A549 treated with AZD9567 at 1 μM for 4 hours (cell line): ENCODE results near the gene SLCO2A1. TPM values are rescaled to one million over a fixed set of nuclear protein-coding genes. Genes with fewer than 3 reads are reported as not detected.

Experiments used
- total RNA-seq: library from RNA; stranded (reverse); fragments of 200-300 nt; extraction: Qiagen RNA extraction; gene quantifications from 5 replicates; pipeline ENCODE4 v1.2.3, GENCODE V29; 2022; ENCODE audit not compliant: insufficient read depth

Gene SLCO2A1
- 0.03 to 0.17 TPM (median 0.10 TPM) in 4 of 5 replicates, not detected in the other for total RNA-seq

DNA sequence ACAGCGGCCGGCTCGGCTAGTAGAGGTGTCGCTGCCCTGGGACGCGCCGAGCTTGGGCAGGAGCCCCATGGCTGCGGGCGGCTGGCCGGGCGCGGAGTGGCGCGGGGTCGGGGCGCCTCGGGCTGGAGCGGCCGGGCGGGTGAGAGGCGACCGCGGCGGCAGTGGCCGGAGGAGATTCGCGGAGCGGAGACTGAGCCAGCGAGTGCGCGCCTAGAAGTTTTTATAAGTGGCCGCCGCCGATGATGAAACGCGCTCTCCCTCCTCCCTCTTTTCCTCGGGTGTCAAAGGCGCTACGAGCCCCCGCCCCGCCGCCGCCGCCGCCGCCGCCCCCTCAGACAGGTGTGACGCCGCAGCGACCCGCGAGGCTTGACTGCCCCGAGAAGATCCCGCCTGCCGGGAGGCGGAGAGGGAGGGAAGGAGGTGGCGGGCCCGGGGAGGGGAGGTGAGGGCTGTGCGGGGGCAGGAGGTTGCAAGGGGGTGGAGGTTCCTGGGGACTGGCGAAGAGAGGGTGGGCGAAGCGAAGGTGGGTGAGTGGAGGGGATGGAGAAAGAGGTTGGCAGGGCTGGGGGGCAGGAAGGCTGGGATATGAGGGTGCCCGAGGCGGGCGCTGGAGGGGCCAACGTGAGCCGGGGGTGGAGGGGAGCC is at the start of gene SLCO2A1:
Gene SLCO2A1 (minus strand): TSS at position 192 of the 645 bp plus-strand sequence. CDS start 123 bp downstream, at position 69.

DNA sequence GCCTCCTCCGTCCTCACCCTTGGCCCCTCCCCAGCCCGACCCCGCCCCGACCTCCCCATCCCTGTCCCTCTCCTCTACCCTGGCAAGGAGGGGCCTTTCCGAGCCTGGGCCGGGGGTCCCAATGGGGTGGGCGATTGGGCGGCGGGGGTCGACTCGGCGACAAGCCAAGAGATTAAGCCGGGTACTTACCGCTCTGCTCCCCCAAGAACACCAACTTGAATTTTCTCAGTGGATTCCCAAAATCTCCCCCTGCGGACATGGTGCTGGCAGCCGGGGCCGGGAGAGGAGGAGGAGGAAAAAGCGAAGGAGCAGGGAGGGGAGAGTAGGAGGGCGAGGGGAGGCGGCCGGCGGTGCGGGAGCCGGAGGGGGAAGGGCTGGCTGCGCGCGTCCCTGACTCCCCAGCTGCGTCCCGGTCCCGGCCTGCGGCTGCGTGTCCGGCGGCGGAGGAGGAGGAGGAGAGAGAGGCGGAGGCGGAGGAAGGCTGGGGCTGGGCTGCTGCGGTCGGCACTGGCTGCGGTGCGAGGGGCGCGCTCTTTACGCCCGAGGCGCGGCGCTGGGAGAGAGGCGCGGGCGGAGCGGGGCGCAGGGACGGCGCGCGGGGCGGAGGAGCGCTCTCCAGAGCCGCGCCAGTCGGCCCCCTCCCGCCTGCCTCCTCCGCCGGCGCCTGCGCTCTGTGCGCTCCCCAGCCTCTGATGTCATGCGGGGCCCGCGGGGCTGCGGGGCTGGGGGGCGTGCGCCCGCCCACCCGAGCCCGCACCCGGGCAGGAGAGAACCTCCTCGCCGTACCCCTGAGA is 134.3 kb downstream of the SLCO2A1 start, which contains the start of gene RAB6B:
Gene RAB6B (minus strand): TSS at position 675 of the 794 bp plus-strand sequence. CDS start 416 bp downstream, at position 259.

Other genes starting within 250 kb of the SLCO2A1 start
- gene SRPRB, start 224.1 kb downstream of the SLCO2A1 start, total RNA-seq: 55.4 to 92.9 TPM (median 57.6 TPM) in 5 replicates
- 1.7 to 8.2 TPM (median 2.2 TPM) in 5 replicates for gene RAB6B, start 134.0 kb downstream of the SLCO2A1 start, total RNA-seq
- 25.0 to 33.1 TPM (median 28.9 TPM) in 5 replicates for gene RYK, start 220.9 kb upstream of the SLCO2A1 start, total RNA-seq